CD4-positive, alpha-beta memory T cell (primary cell): ENCODE results near the gene ATP9A. TPM values are rescaled to one million over a fixed set of nuclear protein-coding genes. Genes with fewer than 3 reads are reported as not detected.
A peak's percentile ranks its signal among the peaks of the same experiment; 100 is the strongest.

Experiments used
- CTCF ChIA-PET: fragments of 350-600 bp; sonication (Branson Sonifier 250); formaldehyde crosslinking; loops from one replicate; lab custom pipeline; 2021; ENCODE audit warnings: inconsistent platforms; ENCODE audit not compliant: partially characterized antibody; lab: Charles Lee
- POLR2A ChIA-PET: fragments of 350-600 bp; sonication (Branson Sonifier 250); formaldehyde crosslinking; loops from one replicate; lab custom pipeline; 2021; ENCODE audit not compliant: partially characterized antibody; lab: Charles Lee
- DNase-seq, 5 donors: peaks; one replicate each; pipeline versions ENCODE4 v3.0.0 to v3.0.0-alpha.2; 2020 to 2022; ENCODE audit warnings: mixed read lengths in 1 of 5
- H3K27ac ChIP-seq: one replicate; pipeline ENCODE4 v1.7.0; 2013; ENCODE audit warnings: low read depth, low read length
- H3K27me3 ChIP-seq: 2 replicates; pipeline ENCODE4 v1.7.0; 2013; ENCODE audit warnings: mild to moderate bottlenecking, low read length, moderate library complexity; ENCODE audit not compliant: insufficient read depth
- H3K36me3 ChIP-seq: 2 replicates; pipeline ENCODE4 v1.7.0; 2013; ENCODE audit warnings: mild to moderate bottlenecking, low read length, moderate library complexity; ENCODE audit not compliant: insufficient read depth
- H3K4me1 ChIP-seq: 2 replicates; pipeline ENCODE4 v1.7.0; 2013; ENCODE audit warnings: mild to moderate bottlenecking, low read length, moderate library complexity; ENCODE audit not compliant: insufficient read depth
- H3K4me3 ChIP-seq, 2 donors: one replicate each; pipeline ENCODE4 v1.7.0; 2013; ENCODE audit warnings: low read length in 2 of 2, mild to moderate bottlenecking in 1 of 2
- H3K9me3 ChIP-seq, 2 donors: one replicate each; pipeline ENCODE4 v1.7.0; 2013; ENCODE audit warnings: low read length in 2 of 2, control low read depth in 1 of 2; ENCODE audit not compliant: control insufficient read depth in 1 of 2
- H3K27ac Mint-ChIP-seq, 7 donors: one replicate each; pipeline ENCODE4 v1.8.0; 2020 to 2021; ENCODE audit warnings: mixed read lengths in 7 of 7, mild to moderate bottlenecking in 6 of 7, inconsistent platforms in 3 of 7, moderate library complexity in 3 of 7
- H3K27me3 Mint-ChIP-seq, 2 donors: one replicate each; pipeline ENCODE4 v1.8.0; 2020 to 2021; ENCODE audit warnings: mixed read lengths in 2 of 2
- H3K36me3 Mint-ChIP-seq, 2 donors: one replicate each; pipeline ENCODE4 v1.8.0; 2020 to 2021; ENCODE audit warnings: mixed read lengths in 2 of 2, inconsistent platforms in 1 of 2, mild to moderate bottlenecking in 1 of 2
- H3K4me1 Mint-ChIP-seq, 4 donors: one replicate each; pipeline ENCODE4 v1.8.0; 2020 to 2021; ENCODE audit warnings: mixed read lengths in 4 of 4, mild to moderate bottlenecking in 1 of 4
- H3K4me3 Mint-ChIP-seq, 8 donors: one replicate each; pipeline ENCODE4 v1.8.0; 2020 to 2021; ENCODE audit warnings: mixed read lengths in 8 of 8, mild to moderate bottlenecking in 7 of 8, moderate library complexity in 6 of 8, inconsistent platforms in 3 of 8
- H3K9me3 Mint-ChIP-seq, 8 donors: one replicate each; pipeline ENCODE4 v1.8.0; 2020 to 2021; ENCODE audit warnings: mixed read lengths in 8 of 8, mild to moderate bottlenecking in 5 of 8, inconsistent platforms in 3 of 8, moderate library complexity in 1 of 8
- intact Hi-C: fragments of 100-400 bp; cut with micrococcal nuclease; formaldehyde crosslinking; loops from one replicate; pipeline ENCODE4 v1.15.1; 2023
- polyA plus RNA-seq, 2 donors: library from polyadenylated mRNA; unstranded; fragments of 300-500 nt; fragmentation: Illumina TruSeq; gene quantifications; one replicate each; pipeline ENCODE4 v1.2.3, GENCODE V29; 2021
- total RNA-seq, 2 experiments: library from RNA; stranded (reverse); gene quantifications; one replicate each; pipeline ENCODE4 v1.2.3, GENCODE V29; 2021

Gene ATP9A
- total and polyA plus RNA-seq, 4 experiments from 2014 or later = 0.14 to 1.0 (median 0.32) TPM

GRCh38 chr20:51668947-51669346, 99.2 kb downstream of the ATP9A start:
- no peaks in the 10 kb centered on the region for H3K36me3 Mint-ChIP-seq
- DNase-seq = no peak
- Histone ChIP-seq H3K4me3 (no peak overlapping the region), H3K4me1 (no peaks in the 10 kb centered on the region), H3K9me3 (no peaks in the 10 kb centered on the region), H3K36me3 (no peaks in the 10 kb centered on the region), H3K27ac (no peak overlapping the region), H3K27me3 (no peaks in the 10 kb centered on the region)
- no peak overlapping the region for H3K27ac Mint-ChIP-seq
- peaks cover 2 to 5% of the 10 kb centered on the region in 2 donors for H3K27me3 Mint-ChIP-seq
- intact Hi-C loops = no loop called here
- H3K4me3 Mint-ChIP-seq = no peak overlapping the region
- ChIA-PET CTCF (interaction anchor here (0.9 kb wide), 1 partner anchor 26 kb away, joined by 3 read pairs; no protein-coding TSS in a partner anchor), POLR2A (no interaction called here)
- H3K4me1 Mint-ChIP-seq = peaks cover 7 to 9% (median 9%) of the 10 kb centered on the region in 4 donors
- no peaks in the 10 kb centered on the region for H3K9me3 Mint-ChIP-seq

- H3K4me3 ChIP-seq = no peak overlapping the region
- no peak for DNase-seq
- no peaks in the 10 kb centered on the region for H3K4me1 ChIP-seq
- no peak overlapping the region for H3K27ac Mint-ChIP-seq
- H3K9me3 Mint-ChIP-seq = no peaks in the 10 kb centered on the region
- ChIA-PET POLR2A (no interaction called here), CTCF (interaction anchor here (0.9 kb wide), 1 partner anchor 26 kb away, joined by 3 read pairs; no protein-coding TSS in a partner anchor)
- intact Hi-C loops = no loop called here
- H3K27ac ChIP-seq = no peak overlapping the region
- H3K27me3 Mint-ChIP-seq = peaks cover 1 to 5% of the 10 kb centered on the region in 2 donors
- no peaks in the 10 kb centered on the region for H3K36me3 Mint-ChIP-seq
- no peaks in the 10 kb centered on the region for H3K9me3 ChIP-seq
- no peaks in the 10 kb centered on the region for H3K27me3 ChIP-seq
- no peaks in the 10 kb centered on the region for H3K36me3 ChIP-seq
- no peak overlapping the region for H3K4me3 Mint-ChIP-seq
- H3K4me1 Mint-ChIP-seq = peaks cover 7 to 9% (median 9%) of the 10 kb centered on the region in 4 donors
Measured at GRCh38 chr20:51668515-51668914, 99.7 kb downstream of the ATP9A start.

- H3K4me3 ChIP-seq = no peak overlapping the region
- H3K36me3 ChIP-seq = no peaks in the 10 kb centered on the region
- DNase-seq = no peak
- H3K27me3 ChIP-seq = no peaks in the 10 kb centered on the region
- H3K9me3 ChIP-seq = no peaks in the 10 kb centered on the region
- no peaks in the 10 kb centered on the region for H3K9me3 Mint-ChIP-seq
- peaks cover 7 to 9% (median 9%) of the 10 kb centered on the region in 4 donors for H3K4me1 Mint-ChIP-seq
- ChIA-PET POLR2A (interaction anchor here (0.9 kb wide), 1 partner anchor 27 kb away, joined by 3 read pairs; no protein-coding TSS in a partner anchor), CTCF (interaction anchor here (0.5 to 1.3 kb wide), 2 partner anchors 115 to 461 kb away, joined by 3 read pairs; no protein-coding TSS in a partner anchor)
- peaks cover 1 to 5% of the 10 kb centered on the region in 2 donors for H3K27me3 Mint-ChIP-seq
- H3K36me3 Mint-ChIP-seq = no peaks in the 10 kb centered on the region
- peak overlapping the region in 2 of 7 donors; percentile 18 to 80 for H3K27ac Mint-ChIP-seq
- no peaks in the 10 kb centered on the region for H3K4me1 ChIP-seq
- H3K4me3 Mint-ChIP-seq = no peak overlapping the region
- H3K27ac ChIP-seq = no peak overlapping the region
- intact Hi-C loops = no loop called here
Measured at GRCh38 chr20:51667491-51667890, 100.7 kb downstream of the ATP9A start.

- H3K27me3 ChIP-seq = no peaks in the 10 kb centered on the region
- no peak overlapping the region for H3K27ac ChIP-seq
- peaks cover under 1% of the 10 kb centered on the region for H3K4me1 ChIP-seq
- ChIA-PET CTCF (interaction anchor here (0.5 to 1.3 kb wide), 2 partner anchors 115 to 462 kb away, joined by 3 read pairs; no protein-coding TSS in a partner anchor), POLR2A (interaction anchor here (0.9 kb wide), 1 partner anchor 28 kb away, joined by 3 read pairs; no protein-coding TSS in a partner anchor)
- no peaks in the 10 kb centered on the region for H3K36me3 ChIP-seq
- peak in 1 of 5 donors; percentile 2 for DNase-seq
- no peaks in the 10 kb centered on the region for H3K9me3 ChIP-seq
- Mint-ChIP-seq H3K36me3 (no peaks in the 10 kb centered on the region), H3K4me1 (peaks cover 7 to 11% (median 11%) of the 10 kb centered on the region in 4 donors), H3K9me3 (no peaks in the 10 kb centered on the region), H3K4me3 (peak overlapping the region in 2 of 8 donors; percentile 3 to 27), H3K27me3 (peaks cover 1 to 5% of the 10 kb centered on the region in 2 donors), H3K27ac (peak overlapping the region in 2 of 7 donors; percentile 18 to 51)
- intact Hi-C loops = no loop called here
- no peak overlapping the region for H3K4me3 ChIP-seq
Measured at GRCh38 chr20:51667002-51667408, 101.2 kb downstream of the ATP9A start.

- CTCF ChIA-PET = interaction anchor here (1.7 kb wide), 1 partner anchor 28 kb away, joined by 4 read pairs; no protein-coding TSS in a partner anchor
Measured at GRCh38 chr20:51666126-51666525, 102.1 kb downstream of the ATP9A start.

GRCh38 chr20:51665543-51666118, 102.6 kb downstream of the ATP9A start:
- H3K36me3 ChIP-seq = no peaks in the 10 kb centered on the region
- peaks cover 12% of the 10 kb centered on the region for H3K4me1 ChIP-seq
- H3K4me3 Mint-ChIP-seq = no peak overlapping the region
- no peak overlapping the region for H3K27ac Mint-ChIP-seq
- no peaks in the 10 kb centered on the region for H3K27me3 ChIP-seq
- no peaks in the 10 kb centered on the region for H3K9me3 ChIP-seq
- H3K27ac ChIP-seq = no peak overlapping the region
- intact Hi-C loops = no loop called here
- H3K4me1 Mint-ChIP-seq = peaks cover 13 to 21% (median 18%) of the 10 kb centered on the region in 4 donors
- POLR2A ChIA-PET = no interaction called here
- H3K9me3 Mint-ChIP-seq = no peaks in the 10 kb centered on the region
- H3K4me3 ChIP-seq = no peak overlapping the region
- peaks cover 1 to 5% of the 10 kb centered on the region in 2 donors for H3K27me3 Mint-ChIP-seq
- CTCF ChIA-PET = interaction anchor here (1.7 kb wide), 1 partner anchor 28 kb away, joined by 4 read pairs; no protein-coding TSS in a partner anchor
- no peak for DNase-seq
- no peaks in the 10 kb centered on the region for H3K36me3 Mint-ChIP-seq

More at GRCh38 chr20:51666126-51666525, 102.1 kb downstream of the ATP9A start:
- Histone ChIP-seq H3K27me3 (no peaks in the 10 kb centered on the region), H3K36me3 (no peaks in the 10 kb centered on the region), H3K4me1 (peaks cover 9% of the 10 kb centered on the region), H3K4me3 (no peak overlapping the region), H3K27ac (no peak overlapping the region), H3K9me3 (no peaks in the 10 kb centered on the region)
- intact Hi-C loops = no loop called here
- H3K4me3 Mint-ChIP-seq = no peak overlapping the region
- no peak for DNase-seq
- H3K4me1 Mint-ChIP-seq = peaks cover 13 to 20% (median 18%) of the 10 kb centered on the region in 4 donors
- H3K9me3 Mint-ChIP-seq = no peaks in the 10 kb centered on the region
- H3K27me3 Mint-ChIP-seq = peaks cover 1 to 5% of the 10 kb centered on the region in 2 donors
- POLR2A ChIA-PET = no interaction called here
- no peaks in the 10 kb centered on the region for H3K36me3 Mint-ChIP-seq
- no peak overlapping the region for H3K27ac Mint-ChIP-seq

DNA sequence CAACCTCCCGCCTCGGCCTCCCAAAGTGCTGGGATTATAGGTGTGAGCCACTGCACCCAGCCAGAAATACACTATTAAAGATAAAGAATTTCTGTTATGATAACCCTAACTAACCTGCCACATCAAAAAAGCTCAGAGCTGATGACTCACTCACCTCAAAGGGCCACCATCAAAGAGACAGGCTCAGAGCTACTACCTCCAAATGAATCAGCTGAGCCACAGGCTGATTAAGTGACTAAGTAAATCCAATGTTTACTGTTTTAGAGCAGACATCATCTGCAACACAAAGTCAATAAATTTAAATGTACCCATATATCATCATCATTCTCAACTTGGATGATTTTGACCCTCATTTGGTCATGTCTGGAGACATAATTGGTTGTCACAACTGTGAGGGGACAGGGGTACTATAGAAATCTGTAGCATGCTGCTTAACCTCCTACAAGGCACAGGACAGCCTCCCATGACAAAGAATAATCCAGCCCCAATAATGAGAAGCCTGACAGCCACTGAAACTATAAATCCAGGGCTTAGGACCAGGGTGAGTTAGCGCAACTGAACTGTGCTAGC, 106.5 kb downstream of the ATP9A start:
- CTCF ChIA-PET = interaction anchor here (0.9 to 1.0 kb wide), 3 partner anchors 17 to 1178 kb away, joined by 3 read pairs; no protein-coding TSS in a partner anchor
- Mint-ChIP-seq H3K4me3 (peak overlapping the region in 1 of 8 donors; percentile 2), H3K27ac (peak overlapping the region in 2 of 7 donors; percentile 14 to 41)

More for the DNA sequence above, 106.5 kb downstream of the ATP9A start:
- no peaks in the 10 kb centered on the region for H3K36me3 Mint-ChIP-seq
- no peaks in the 10 kb centered on the region for H3K9me3 Mint-ChIP-seq
- POLR2A ChIA-PET = interaction anchor here (1.3 kb wide), 1 partner anchor 752 kb away, joined by 3 read pairs; no protein-coding TSS in a partner anchor
- Histone ChIP-seq H3K27me3 (no peaks in the 10 kb centered on the region), H3K4me1 (peaks cover 12% of the 10 kb centered on the region), H3K36me3 (no peaks in the 10 kb centered on the region), H3K27ac (no peak overlapping the region), H3K4me3 (no peak overlapping the region), H3K9me3 (no peaks in the 10 kb centered on the region)
- DNase-seq = peak; percentile 36 to 73 (median 39)
- intact Hi-C loops = no loop called here
- peaks cover 6 to 13% (median 10%) of the 10 kb centered on the region in 4 donors for H3K4me1 Mint-ChIP-seq
- no peaks in the 10 kb centered on the region for H3K27me3 Mint-ChIP-seq
